A673 (cell line): ENCODE measurements around the gene CDX1.

Experiments
- EZH2 ChIP-seq: fragments of 200-600 bp; sonication (generic); IDR thresholded peaks from 2 replicates; pipeline ENCODE4 v1.6.1; 2017; ENCODE audit warnings: borderline replicate concordance, low read depth, mild to moderate bottlenecking, mixed read lengths, antibody characterized with exemption, low read length; ENCODE audit not compliant: poor library complexity, severe bottlenecking
- TF ChIP-seq, protein P1 (sequence below): fragments of 300-800, 200-600 bp; sonication (generic); conservative IDR thresholded peaks from 2 replicates; pipeline ENCODE4 v1.5.1; 2017; ENCODE audit warnings: low read depth, mild to moderate bottlenecking, antibody characterized with exemption, low read length, moderate library complexity, mixed read lengths

- TF ChIP-seq, protein P1, sequence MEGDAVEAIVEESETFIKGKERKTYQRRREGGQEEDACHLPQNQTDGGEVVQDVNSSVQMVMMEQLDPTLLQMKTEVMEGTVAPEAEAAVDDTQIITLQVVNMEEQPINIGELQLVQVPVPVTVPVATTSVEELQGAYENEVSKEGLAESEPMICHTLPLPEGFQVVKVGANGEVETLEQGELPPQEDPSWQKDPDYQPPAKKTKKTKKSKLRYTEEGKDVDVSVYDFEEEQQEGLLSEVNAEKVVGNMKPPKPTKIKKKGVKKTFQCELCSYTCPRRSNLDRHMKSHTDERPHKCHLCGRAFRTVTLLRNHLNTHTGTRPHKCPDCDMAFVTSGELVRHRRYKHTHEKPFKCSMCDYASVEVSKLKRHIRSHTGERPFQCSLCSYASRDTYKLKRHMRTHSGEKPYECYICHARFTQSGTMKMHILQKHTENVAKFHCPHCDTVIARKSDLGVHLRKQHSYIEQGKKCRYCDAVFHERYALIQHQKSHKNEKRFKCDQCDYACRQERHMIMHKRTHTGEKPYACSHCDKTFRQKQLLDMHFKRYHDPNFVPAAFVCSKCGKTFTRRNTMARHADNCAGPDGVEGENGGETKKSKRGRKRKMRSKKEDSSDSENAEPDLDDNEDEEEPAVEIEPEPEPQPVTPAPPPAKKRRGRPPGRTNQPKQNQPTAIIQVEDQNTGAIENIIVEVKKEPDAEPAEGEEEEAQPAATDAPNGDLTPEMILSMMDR = no peak
- TF ChIP-seq EZH2 = no peak
Observed at GRCh38 chr5:150118561-150119229, 47.9 kb upstream of the CDX1 start.
